Mucosa of gallbladder (tissue), 1 donor: ENCODE results near the gene ZBTB25. TPM values are rescaled to one million over a fixed set of nuclear protein-coding genes. Genes with fewer than 3 reads are reported as not detected.
A peak's percentile ranks its signal among the peaks of the same experiment; 100 is the strongest.

ENCODE experiments used
- DNase-seq: peaks from one replicate; pipeline ENCODE4 v3.0.0-alpha.2; 2020; ENCODE audit warnings: low spot score
- total RNA-seq: library from RNA; stranded (reverse); gene quantifications from one replicate; pipeline ENCODE4 v1.2.1, GENCODE V29; 2021
- donor health status: DM: no; HTN: no; CAD: no.

Gene ZBTB25
- total RNA-seq, 1 donor from 2014 or later = 13.6 TPM

DNA sequence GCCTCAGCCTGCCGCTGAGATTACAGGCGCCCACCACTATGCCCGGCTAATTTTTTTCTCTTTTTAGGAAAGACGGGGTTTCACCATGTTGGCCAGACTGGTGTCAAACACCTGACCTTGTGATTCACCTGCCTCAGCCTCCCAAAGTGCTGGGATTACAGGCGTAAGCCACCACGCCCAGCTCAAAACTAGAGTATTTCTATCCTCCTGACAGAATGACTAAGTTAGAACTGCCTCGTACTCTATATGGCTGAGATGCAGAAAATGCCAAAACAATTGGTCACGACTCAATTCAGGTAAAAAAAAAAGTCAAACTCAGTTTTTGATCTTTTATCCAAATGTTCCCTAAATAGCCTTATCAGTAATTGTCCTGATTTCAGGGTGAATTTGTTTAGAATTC lies 27.2 kb downstream of the ZBTB25 start:
- DNase-seq = no peak

DNA sequence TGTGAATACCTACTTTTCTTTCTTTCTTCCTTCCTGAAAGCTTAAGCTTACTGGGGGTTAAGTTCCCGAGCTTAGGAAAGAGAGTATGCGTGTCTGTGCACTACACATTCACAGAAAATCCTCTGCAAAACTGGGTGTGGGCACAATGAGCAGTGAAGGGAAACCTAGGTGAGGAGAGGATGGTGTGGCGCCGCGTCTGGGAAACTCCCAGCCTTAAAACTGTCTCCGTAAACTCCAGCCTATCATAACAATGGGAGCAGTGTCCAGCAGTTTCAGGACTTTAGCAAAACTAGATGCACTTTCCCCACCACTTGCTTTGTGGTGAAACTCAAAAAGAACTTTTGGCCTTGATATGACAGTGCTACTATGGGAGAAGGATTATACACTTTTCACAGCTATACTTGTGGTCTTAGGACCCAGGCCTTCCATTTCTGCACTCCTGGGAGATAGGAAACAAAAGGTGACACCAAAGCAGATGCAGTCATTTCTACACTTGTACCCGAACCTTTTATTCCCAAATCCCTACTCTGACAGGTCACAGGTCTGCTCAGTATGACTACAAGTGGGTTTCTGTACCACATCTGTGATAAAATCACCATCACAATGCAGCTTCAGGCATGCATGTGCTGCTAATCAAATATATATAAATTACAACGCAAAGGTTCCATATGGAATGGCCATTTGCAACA lies 27.9 kb downstream of the ZBTB25 start:
- no peak for DNase-seq

DNA sequence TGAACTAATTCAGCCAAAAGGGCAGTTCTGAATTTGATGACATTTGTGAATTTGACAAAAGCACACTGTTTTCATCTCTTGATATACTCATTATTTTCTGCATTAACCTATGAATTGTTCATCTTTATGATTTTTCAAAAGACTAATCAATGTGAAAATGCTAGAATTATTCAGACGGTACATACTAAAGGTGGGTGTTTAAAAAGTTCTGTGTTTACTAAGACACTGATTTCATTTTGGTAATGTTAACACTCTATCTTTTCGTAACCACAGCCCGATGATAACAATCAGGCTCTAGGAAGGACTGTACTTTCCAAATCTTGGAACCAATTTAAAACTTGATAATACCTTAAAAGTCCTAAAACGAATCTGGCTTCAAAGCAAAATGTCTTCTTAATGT lies 28.9 kb downstream of the ZBTB25 start:
- no peak for DNase-seq

DNA sequence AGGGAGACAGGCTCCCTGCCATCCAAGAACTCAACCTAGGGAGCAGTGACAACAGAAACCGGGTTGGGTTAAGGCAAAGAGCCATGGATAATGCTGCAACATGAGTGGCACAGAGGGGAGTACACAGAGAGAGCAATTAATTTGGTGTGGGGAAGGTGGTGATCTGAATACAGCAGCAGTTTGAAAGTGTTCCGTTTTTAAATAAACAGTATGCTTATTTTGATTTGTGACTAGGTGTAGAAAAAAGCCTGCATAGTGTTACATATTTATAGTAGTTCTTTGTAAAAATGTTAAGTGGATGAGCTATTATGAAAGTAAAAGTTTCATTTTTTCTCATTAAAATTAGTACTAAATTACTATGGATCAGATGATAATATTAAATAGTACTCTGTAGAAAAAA lies 29.6 kb downstream of the ZBTB25 start:
- no peak for DNase-seq

DNA sequence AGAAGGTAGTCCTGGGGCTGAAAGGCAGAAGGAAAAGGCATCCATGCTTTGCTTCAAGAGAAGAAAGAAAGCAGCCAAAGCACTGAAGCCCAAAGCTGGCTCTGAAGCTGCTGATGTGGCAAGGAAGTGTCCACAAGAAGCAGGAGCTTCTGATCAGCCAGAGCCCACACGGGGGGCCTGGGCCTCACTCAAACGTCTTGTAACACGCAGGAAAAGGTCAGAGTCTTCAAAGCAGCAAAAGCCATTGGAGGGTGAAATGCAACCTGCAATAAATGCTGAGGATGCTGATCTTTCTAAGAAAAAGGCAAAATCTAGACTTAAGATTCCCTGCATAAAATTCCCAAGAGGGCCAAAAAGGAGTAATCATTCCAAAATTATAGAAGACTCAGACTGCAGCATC lies 35.2 kb downstream of the ZBTB25 start:
- no peak for DNase-seq

DNA sequence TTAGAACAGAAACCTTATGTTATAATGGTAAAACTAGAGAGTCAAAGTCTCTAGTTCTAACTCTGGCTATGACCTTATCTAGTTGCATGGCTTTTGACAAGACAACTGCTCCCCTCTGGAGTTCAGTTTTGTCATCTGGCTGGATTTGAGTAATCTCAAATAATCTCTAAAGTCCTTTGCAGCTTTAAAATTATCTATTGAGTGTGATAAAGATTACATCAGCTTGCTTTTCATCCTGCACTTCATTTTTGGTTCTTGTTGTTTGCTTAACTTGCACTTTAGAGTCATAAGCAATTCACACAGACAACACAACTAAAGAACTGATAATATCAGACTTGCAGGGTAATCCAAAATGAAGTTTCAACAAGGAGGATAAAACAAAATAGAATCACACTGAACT lies 36.1 kb downstream of the ZBTB25 start:
- no peak for DNase-seq

DNA sequence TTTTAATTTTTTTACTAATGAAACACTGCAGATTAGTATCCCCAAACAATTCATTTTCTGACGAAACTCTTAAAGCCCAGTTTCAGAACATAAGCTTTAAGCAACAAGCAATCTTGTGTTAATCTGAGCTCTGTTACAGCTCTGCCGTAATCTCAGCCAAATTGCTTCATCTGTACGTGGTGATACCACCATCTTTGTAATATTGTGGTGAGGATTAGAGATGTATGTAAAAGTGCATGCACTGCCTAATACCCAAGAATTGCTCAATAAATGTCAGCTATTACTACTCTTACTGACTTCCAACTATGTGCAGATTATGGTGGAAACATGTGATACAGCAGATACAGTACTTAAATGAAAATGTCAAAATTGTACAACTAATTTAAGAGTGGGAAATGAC lies 36.5 kb downstream of the ZBTB25 start:
- no peak for DNase-seq

DNA sequence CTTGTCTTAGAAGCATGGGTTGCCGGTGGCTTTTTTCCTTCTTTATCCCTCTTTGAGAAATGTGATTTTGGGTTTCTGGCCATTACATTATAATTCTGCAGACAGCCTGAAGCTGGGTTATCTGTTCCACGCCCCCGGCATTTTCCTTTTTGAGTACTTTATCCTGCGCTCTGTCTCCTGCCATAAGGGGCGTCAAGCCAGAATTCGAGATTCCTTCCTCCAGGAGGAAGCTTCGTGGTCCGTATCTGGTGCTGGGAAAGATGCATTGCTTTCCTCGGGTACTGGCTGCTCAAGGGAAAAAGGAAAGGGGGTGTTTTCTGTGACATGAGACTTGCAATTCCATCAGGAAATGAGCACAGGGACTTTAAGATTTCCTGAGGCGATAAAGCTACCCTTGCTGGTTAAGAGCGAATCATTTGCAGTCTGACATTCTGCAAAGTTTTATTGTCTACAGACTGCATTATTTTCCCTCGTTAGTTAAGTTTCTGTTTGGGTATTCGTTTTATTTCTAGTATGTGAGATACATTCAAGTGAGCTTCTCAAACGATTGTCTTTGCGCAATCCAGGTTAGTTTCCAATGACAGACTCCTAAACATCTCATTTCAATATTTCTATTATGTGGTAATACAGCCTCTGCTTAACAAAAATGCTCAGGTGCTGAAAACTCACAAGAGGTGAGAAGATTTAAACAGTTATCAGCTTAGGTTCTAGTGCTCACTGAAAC lies 37.6 kb downstream of the ZBTB25 start:
- peak; percentile 22 for DNase-seq

DNA sequence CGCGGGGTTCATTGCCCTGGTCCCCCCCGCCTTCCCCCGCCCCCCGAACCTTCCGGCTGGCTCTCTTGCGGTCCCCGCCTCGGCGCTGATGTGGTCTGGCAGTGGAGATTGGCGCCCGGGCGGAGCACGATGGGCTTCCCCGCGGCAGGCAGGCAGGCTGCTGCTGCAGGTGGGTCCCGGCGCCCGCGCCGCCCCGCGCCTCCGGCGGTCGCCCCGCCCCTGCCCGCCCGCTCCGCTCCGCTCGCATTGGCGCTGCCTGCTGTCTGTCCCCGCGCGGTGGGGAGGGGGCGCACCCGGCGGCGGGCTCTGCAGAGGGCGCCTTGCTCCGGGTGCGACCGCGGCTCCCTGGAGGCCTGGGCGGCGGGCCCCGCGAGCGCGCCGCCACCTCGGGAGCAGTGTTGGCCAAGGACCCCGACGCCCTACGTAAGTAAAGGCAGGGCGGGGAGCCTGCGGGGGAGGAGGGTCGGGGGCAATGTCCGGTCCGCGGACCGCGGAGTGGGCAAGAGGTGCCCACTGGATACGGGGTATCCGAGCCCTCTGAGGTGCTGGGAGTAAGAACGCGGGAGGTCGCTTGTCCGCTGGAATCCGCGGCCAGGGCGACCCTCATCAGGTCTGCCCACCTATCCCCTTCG lies 38.3 kb downstream of the ZBTB25 start, which contains the start of gene AKAP5:
Gene AKAP5 (plus strand): TSS at position 309 of the 632 bp plus-strand sequence. CDS start 2,896 bp downstream, outside the sequence.
- DNase-seq = peak; percentile 45

DNA sequence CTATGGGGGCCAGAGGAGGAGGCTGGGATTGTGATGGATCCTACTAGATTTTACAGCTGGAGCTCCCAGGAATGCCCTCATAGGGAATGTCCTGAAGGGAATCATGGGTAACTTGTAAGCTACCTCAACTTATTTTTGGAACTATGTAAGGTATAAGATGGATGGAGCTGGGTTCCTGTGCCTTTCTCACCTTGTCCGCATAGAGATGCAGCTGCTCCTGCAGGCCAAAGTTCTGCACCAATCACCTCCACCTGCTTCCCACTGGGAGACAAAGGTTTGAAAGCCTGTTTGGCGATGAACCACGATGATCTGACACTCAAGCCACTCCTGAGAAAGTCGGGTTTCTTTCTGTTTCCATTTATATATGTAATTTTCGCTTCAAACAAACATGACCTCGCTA lies 39.0 kb downstream of the ZBTB25 start:
- DNase-seq = no peak

DNA sequence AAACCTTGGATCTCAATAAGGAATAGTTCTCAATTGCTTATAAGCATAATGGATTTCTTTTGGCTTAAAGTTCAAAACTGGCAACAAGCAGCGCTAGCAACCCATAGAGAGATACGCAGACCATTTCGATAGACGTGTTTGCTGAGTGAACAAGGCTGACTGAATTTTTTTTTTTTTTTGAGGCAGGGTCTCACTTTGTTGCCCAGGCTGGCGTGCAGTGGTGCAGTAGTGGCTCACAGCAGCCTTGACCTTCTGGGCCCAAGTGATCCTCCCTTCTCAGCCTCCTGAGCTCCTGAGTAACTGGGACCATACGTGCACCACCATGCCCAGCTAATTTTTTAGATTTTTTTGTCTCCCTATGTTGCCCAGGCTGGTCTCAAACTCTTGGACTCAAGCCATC lies 39.8 kb downstream of the ZBTB25 start:
- DNase-seq = no peak

DNA sequence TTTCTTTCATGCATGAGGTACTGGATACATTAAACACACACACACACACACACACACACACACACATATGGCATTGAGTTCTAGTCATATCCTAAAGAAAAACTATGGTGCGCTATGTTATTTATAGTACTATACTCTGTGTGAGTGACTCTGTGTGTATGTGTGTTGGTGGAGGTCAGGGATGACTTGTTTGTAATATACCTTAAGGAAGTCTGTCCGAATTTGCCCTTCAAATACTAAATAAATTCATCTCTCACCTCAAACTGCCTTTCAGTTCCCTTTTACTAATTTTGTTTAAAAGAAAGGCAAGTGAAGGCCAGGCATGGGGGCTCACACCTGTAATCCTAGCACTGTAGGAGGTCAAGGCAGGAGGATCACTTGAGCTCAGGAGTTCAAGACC lies 40.4 kb downstream of the ZBTB25 start:
- no peak for DNase-seq

DNA sequence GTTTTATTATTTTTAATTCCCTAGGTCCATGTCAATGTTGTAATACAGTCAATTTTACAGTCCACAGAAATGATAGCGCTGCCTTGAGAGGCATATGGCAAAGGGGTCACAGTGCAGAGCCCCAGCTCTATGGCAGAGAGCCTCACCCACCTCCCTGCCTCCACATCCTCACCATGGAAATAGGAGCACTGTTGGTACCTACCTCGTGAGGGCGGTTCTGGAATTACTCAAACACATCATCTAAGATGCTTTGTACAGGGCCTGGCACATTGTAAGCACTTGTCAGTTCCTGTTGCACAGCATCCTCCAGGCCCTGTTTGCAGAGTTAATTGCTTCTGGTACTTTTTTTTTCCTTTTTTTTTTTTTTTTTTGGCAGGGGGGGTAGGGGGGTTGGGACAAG lies 42.4 kb downstream of the ZBTB25 start:
- DNase-seq = no peak

DNA sequence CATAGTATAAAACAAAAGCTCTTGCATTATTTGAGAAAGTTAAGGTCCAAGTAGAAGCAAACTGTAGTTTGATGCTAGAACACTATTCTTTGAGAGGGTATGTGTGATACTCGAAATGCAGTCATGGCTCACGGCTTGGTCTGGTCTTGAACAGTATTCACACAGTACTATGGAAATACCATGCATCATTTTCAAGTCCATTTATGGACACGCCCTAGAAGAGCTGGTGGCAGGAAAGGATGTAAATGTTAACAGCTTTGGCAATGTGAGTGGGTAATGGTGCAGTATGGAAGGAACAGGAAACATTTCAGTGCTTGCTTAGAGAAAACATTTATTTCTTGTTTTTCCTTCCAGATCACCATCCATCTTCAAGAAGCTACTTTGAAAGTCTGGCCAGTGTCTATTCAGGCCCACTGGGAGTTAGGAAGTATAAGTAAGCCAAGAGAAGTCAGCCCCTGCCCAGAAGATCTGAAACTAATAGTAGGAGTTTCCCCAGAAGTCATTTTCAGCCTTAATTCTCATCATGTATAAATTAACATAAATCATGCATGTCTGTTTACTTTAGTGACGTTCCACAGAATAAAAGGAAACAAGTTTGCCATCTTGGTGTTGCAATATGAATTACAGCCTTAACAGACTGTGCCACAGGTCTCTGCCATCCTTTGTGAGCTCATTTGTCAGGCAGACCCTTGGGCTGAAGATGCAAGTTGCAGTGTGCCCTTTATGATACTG lies 44.1 kb downstream of the ZBTB25 start:
- DNase-seq = no peak

DNA sequence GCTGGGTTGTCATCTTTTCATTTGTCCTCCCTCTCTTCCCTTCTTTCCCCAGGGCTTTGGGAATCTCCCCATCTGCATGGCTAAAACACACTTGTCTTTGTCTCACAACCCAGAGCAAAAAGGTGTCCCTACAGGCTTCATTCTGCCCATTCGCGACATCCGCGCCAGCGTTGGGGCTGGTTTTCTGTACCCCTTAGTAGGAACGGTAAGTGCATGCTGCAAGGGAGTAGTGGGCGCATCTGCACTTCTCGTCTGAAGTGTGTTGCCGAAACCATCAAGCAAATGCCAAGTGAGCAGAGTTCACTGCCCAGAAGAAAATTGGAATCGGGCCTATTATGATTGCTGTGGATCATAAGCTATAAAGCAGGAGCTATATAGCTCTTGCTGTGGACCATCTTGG lies 49.0 kb downstream of the ZBTB25 start:
- no peak for DNase-seq

DNA sequence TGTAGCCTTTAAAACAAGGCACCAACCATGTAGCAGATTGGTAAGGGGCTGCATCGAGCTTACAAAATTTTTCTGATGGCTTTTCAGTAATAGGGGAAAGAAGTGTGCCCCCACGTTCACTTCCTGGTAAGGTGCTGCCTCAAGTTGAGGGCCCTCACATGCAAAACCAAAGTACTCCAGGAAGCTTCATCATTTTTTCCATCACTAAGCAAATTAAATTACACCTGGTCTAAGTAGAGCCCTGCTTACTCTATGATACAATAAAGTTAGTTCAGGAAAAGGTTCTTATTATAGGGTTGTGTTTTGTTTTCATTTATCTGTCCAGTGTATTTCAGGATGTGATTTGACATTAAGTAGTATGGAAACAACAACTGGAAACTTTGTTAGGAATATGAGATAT lies 53.4 kb downstream of the ZBTB25 start:
- DNase-seq = no peak

DNA sequence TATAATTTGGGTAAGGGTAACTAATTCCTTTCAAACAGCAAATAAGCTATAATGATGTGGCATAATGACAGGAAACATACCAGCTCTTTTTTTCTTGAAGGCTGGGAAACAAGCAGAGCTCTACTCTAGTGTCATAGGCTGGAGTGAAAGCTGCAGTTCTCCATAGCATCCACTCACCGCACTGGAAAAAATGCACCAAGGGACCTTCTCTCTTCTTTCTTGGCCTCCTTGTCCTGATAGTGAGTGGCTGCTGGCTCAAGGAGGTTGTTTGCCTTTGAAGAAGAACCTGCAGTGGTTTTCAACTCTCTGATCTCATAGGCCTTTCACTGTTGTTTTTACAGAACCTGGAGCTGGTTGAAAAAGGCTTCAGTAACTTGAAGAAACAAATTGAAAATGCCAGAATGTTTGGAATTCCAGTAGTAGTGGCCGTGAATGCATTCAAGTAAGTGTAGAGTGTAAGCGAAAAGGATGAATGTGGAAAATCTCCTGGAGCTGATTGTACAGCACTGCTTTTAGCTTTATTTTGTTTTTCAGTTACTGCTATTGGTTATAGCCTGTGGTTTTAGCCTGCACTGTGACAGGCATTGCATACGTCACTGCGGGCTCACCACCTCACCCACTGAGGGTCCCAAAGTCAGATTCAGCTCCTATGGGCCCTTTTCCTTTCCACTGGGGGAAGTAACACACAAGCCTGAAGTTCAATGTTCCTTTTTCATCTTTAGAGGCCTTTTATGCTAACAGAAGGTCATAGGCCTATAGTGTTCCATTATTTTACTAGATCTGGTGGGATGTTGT lies 55.6 kb downstream of the ZBTB25 start:
- DNase-seq = no peak

DNA sequence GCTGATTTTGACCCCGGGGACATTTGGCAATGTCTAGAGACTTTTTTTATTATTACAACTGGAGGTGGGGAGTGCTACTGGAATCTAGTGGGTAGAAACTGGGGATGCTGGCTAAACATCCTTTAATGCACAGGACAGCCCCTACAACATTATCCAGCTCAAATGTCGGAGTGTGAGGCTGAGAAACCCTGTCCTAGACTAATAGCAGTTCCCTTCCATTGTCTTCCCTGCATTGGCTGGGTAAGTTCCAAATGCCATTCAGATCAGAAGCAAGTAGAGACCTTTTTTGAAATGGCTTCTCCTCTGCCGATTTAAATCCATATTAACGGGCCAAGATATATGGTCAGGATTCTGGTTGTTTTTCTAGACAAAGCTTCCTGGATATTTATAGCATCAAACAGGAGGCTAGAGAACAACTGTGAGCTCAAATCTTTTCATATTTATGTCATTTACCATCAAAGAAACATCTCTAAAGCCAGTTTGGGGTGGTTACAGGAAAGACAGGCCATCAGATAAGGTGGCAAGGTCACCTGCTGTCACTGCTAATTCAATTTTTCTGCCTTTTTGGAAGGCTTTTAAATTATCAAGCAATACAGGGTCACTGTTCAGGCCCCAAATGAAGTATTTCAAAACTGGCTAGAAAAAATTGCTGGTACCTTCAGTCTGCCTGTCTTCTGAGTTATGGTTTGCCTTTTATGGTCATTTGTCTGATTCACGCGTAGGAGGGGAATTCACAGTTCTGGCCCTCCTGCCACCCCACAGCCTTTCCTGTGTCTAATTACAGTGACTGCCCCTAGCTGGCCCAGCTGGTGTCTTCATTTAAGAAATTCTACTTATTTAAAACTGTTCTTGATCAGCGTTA lies 58.4 kb downstream of the ZBTB25 start:
- DNase-seq = no peak

DNA sequence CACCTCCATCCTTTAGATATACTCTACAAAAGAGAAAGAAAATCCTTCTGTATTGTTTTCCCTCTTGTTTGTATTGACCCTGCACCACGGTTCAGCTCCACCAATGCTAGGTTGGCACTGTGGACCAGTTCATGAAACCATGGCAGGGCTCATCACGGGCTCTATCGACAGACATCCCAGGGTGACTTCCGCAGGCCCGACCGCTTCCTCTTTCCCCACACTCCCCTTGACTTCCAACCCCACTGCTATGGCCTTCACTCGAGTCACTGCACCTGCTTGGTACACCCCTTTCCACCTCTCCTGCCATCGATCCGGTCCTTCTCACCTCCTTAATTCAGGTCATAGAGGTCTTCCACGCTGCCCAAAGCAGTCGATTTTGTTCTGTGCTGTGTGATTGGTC lies 59.5 kb downstream of the ZBTB25 start:
- no peak for DNase-seq

DNA sequence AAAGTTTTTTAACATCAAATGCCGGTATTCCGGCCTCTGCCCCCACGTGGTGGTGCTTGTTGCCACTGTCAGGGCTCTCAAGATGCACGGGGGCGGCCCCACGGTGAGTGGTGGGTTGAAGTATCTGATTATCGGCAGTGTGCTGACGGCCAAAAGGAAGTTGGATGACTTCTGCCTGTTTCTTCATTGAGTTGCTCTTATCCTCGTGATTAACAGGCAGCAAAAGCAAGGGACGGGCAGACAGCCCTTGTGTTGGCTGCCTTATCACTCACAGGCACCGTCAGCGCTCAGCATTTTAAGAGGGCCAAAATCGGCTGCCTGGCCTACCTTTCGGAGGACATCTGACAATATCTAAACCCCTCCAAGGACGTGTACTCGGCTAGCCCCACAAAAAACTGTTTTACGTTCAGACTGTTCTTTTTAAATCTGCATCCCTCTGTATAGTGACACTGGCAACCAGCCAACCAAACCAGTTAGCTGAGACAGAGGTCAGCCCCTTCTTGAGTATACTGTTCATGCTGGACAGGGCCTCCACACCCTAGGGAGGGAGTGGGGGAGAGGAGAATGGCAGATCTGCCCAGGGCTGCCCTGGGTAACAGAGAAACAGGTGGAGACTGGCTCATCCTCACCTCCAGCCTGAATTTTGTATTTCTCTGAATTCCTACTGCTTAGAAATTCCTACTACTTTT lies 61.2 kb downstream of the ZBTB25 start:
- DNase-seq = peak; percentile 15
